Omental fat pad (tissue), 4 donors: ENCODE measurements around the gene RPUSD1. TPM values are rescaled to one million over a fixed set of nuclear protein-coding genes. Genes with fewer than 3 reads are reported as not detected.

Experiments
- ATAC-seq: fragments of 150-250 bp; one replicate; pipeline ENCODE4 v1.9.1; 2016; ENCODE audit warnings: mild to moderate bottlenecking, moderate library complexity; ENCODE audit not compliant: low FRiP score
- DNase-seq: peaks from one replicate; pipeline ENCODE4 v3.0.0-alpha.2; 2019; ENCODE audit warnings: low spot score
- small RNA-seq: library from RNA; depleted of rRNA; stranded (forward); fragments of <200 nt; gene quantifications from one replicate; pipeline ENCODE3, GENCODE V24; 2016
- total RNA-seq, 4 donors: library from RNA; depleted of rRNA; stranded (reverse); fragments of >200 nt; gene quantifications; one replicate each; pipeline ENCODE4 v1.1.0, GENCODE V29; 2016
- TF ChIP-seq, protein P1 (sequence below), 3 donors: fragments of 450-650 bp; IDR thresholded peaks; one replicate each; pipeline ENCODE4 v1.5.1; 2016 to 2017; ENCODE audit warnings: antibody characterized with exemption in 3 of 3, mild to moderate bottlenecking in 3 of 3, moderate library complexity in 2 of 3

RPUSD1 gene
- total RNA-seq, 4 donors from 2014 or later = 9.6 to 20.9 (median 13.7) TPM

DNA sequence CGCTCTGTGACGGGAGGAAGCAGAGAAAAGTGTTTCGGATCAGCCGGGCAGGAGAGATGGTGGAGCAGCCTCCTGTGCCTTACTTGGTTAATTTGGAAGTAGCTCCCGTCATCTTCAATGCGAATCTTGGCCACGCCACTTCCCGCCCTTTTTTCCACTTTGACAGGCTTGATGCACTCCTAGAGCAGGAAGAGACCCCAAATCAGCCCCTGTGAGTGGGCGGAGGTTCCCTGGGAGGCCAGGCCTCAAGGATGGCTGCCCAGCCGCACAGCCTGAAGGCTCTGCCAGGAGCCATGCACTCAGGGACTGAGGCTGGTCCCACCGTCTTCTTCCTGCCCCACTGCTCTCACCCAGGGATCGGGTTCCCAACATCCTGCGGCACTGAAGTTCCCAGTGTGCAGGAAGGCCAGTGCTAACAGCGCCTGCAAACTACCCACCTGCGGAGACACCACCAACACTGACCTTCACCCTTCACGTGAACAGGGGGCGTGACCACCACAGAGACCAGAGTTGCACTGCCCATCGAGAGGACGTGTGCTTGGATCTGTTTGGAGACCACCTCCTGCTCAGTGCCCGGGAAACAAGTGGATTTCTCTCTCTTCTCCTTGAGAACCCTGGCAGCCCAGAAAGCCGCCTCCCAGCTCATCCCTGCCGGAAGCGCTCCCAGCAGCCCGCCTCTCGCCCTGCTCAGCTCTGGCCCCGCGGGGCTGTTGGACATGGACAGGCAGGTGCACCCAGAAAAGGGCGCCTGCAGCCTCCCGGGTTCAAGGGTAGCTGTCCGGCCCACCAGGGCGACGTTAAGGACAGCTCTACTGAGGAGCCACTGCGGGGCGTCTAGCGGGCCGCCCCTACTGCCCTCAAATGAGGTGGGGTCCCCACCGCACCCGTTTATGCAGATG is 48.4 kb downstream of the RPUSD1 start:
- TF ChIP-seq, protein P1, sequence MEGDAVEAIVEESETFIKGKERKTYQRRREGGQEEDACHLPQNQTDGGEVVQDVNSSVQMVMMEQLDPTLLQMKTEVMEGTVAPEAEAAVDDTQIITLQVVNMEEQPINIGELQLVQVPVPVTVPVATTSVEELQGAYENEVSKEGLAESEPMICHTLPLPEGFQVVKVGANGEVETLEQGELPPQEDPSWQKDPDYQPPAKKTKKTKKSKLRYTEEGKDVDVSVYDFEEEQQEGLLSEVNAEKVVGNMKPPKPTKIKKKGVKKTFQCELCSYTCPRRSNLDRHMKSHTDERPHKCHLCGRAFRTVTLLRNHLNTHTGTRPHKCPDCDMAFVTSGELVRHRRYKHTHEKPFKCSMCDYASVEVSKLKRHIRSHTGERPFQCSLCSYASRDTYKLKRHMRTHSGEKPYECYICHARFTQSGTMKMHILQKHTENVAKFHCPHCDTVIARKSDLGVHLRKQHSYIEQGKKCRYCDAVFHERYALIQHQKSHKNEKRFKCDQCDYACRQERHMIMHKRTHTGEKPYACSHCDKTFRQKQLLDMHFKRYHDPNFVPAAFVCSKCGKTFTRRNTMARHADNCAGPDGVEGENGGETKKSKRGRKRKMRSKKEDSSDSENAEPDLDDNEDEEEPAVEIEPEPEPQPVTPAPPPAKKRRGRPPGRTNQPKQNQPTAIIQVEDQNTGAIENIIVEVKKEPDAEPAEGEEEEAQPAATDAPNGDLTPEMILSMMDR (IDR thresholded peaks at IDR 0.05) = no peak
- DNase-seq (no peak), ATAC-seq (no peak)

DNA sequence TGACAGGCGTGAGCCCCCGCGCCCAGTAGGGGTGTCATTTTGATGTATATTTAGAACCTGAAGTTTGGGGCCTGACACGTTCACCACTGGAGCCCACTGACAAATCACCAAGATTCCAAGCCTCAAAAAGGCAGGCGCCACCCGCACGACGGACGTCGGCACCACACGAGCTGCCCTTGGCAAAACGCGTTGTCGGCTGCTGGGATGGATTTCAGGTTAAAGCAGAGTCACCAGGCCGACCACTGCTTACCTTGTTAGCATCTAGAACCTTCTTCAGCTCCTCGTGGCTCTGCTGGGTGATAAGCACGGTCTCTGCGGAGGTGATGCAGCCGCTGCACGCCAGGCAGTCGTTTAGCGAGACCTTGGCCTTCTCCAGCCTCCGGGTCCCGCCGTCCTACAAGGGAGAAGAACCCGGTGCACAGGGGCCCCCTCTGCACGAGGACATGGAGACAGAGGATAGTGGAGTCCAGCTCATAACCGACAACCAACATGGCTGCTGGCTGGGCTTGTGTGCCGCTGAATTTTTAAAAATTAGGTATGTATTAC is 51.2 kb downstream of the RPUSD1 start:
- no peak for DNase-seq
- TF ChIP-seq, protein P1 (IDR thresholded peaks at IDR 0.05) = no peak
- ATAC-seq = no peak

DNA sequence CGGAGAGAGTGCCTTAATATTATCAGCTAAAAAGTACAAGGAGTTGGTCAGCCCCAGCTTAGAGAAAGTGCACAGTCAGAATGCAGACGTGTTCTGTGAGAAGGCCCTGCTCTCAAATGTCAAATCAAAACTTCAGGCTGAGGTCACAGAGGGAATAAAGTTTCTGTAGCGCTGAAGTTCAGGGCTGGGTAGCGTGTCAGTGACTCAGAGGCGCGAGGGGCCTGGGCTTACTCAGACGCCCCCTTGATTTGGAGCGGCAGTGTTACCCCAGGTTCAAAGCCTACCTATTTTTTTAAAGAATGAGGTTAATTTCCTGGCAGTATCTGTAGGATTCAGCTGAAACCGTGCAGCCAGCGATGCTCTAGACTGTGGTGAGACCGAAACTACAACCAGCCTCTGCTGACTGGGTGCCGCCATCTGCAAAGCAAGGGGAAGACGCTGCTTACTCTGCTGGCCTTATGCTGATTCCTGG is 52.2 kb downstream of the RPUSD1 start:
- TF ChIP-seq, protein P1 (IDR thresholded peaks at IDR 0.05) = no peak
- DNase-seq (no peak), ATAC-seq (no peak)

DNA sequence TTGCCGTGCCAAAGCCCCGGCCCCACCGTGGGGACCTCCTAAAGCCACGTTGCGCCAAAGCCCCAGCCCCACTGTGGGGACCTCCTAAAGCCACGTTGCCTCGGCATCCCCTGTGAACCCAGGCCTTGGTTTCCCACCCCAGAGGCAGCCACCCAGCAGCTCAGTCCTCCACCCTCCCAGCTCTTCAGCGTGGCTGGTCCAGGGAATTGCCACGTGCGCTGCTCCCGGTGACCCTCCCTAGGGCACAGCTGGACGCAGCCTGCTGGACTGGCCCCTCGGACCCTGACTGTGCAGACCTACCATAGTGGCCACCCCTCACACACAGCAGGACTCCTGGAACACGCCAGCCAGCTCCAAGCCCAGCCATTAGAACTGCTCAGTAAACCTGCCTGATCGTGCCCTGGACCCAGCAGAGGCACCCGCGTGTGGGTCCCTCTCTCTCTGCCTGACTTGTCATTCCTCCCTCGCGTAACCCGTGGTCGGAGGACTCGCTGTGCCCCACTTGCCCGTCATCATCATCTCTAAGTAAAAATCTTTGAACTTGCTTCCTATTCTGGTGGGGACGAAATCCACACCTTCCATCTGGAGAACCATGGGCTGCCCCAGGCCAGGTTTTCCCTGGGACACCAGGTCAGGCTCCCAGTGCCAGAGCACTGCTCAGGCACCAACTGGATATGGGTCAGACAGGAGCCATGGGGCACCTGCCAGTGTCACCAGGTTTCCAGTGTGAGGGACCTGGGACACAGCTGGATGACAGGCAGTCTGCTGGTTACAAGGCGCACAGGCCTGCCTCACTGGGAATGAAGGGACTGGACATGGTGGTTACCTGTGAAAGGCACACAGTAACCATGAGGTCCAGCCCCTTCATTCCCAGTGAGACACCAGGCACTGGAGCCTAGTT is 53.0 kb downstream of the RPUSD1 start:
- TF ChIP-seq, protein P1 (IDR thresholded peaks at IDR 0.05) = no peak
- DNase-seq = no peak
- ATAC-seq = no peak

Small RNA genes within 50 kb of the gene (small RNA-seq; reads per million reads assigned to genes)
- not detected for gene MIR662

Other genes starting within 250 kb of the RPUSD1 start
- under 1 TPM in 1 of 4 donors, not detected in 3; 0.19 TPM for gene PRR35, start 228.0 kb downstream of the RPUSD1 start, total RNA-seq
- 1 to 10 TPM in 3 of 4 donors, under 1 TPM in 1; 0.24 to 5.5 (median 1.2) TPM for gene NHLRC4, start 221.4 kb downstream of the RPUSD1 start, total RNA-seq
- gene PIGQ, start 218.4 kb downstream of the RPUSD1 start, total RNA-seq = 10 to 100 TPM; 22.0 to 25.1 (median 23.8) TPM
- 10 to 100 TPM; 11.6 to 20.6 (median 14.8) TPM for gene RAB40C, start 198.3 kb downstream of the RPUSD1 start, total RNA-seq
- under 1 TPM in 3 of 4 donors, not detected in 1; 0.19 to 0.63 (median 0.25) TPM for gene WFIKKN1, start 157.4 kb downstream of the RPUSD1 start, total RNA-seq
- 100 to 1,000 TPM in 3 of 4 donors, 10 to 100 TPM in 1; 75.7 to 155 (median 111) TPM for gene METTL26, start 152.1 kb downstream of the RPUSD1 start, total RNA-seq
- gene MCRIP2, start 146.6 kb downstream of the RPUSD1 start, total RNA-seq = 10 to 100 TPM; 33.3 to 54.7 (median 41.3) TPM
- gene WDR90, start 139.0 kb downstream of the RPUSD1 start, total RNA-seq = 10 to 100 TPM in 3 of 4 donors, 1 to 10 TPM in 1; 7.0 to 25.1 (median 21.2) TPM
- gene RHOT2, start 120.2 kb downstream of the RPUSD1 start, total RNA-seq = 10 to 100 TPM; 38.8 to 86.9 (median 61.5) TPM
- gene RHBDL1, start 112.7 kb downstream of the RPUSD1 start, total RNA-seq = 1 to 10 TPM in 1 of 4 donors, under 1 TPM in 2, not detected in 1; 0.44 to 1.0 (median 0.96) TPM
- gene STUB1, start 108.0 kb downstream of the RPUSD1 start, total RNA-seq = 100 to 1,000 TPM; 119 to 161 (median 128) TPM
- gene JMJD8, start 104.0 kb downstream of the RPUSD1 start, total RNA-seq = 10 to 100 TPM; 65.8 to 79.6 (median 71.8) TPM
- 1 to 10 TPM; 6.7 to 8.7 (median 6.9) TPM for gene WDR24, start 98.0 kb downstream of the RPUSD1 start, total RNA-seq
- gene FBXL16, start 82.6 kb downstream of the RPUSD1 start, total RNA-seq = under 1 TPM in 3 of 4 donors, not detected in 1; 0.48 to 0.75 (median 0.56) TPM
- 10 to 100 TPM; 13.6 to 31.2 (median 20.5) TPM for gene METRN, start 73.3 kb downstream of the RPUSD1 start, total RNA-seq
- 10 to 100 TPM; 21.9 to 45.4 (median 36.2) TPM for gene ANTKMT, start 67.2 kb downstream of the RPUSD1 start, total RNA-seq
- 1 to 10 TPM in 2 of 4 donors, under 1 TPM in 2; 0.72 to 2.4 (median 1.5) TPM for gene CCDC78, start 61.9 kb downstream of the RPUSD1 start, total RNA-seq
- gene HAGHL, start 61.3 kb downstream of the RPUSD1 start, total RNA-seq = 1 to 10 TPM in 3 of 4 donors, under 1 TPM in 1; 0.79 to 7.3 (median 4.6) TPM
- gene CIAO3, start 47.4 kb downstream of the RPUSD1 start, total RNA-seq = 10 to 100 TPM; 17.6 to 26.8 (median 22.1) TPM
- gene MSLN, start 27.6 kb downstream of the RPUSD1 start, total RNA-seq = 100 to 1,000 TPM in 2 of 4 donors, 10 to 100 TPM in 1, 1 to 10 TPM in 1; 1.1 to 355 (median 129) TPM
- 10 to 100 TPM in 1 of 4 donors, 1 to 10 TPM in 3; 2.8 to 10.7 (median 4.6) TPM for gene CHTF18, start 239 bp upstream of the RPUSD1 start, total RNA-seq
- not detected for gene GNG13, start 12.4 kb upstream of the RPUSD1 start, total RNA-seq
- gene LMF1, start 182.6 kb upstream of the RPUSD1 start, total RNA-seq = 10 to 100 TPM; 14.9 to 33.7 (median 27.1) TPM
- gene SOX8, start 193.4 kb upstream of the RPUSD1 start, total RNA-seq = 1 to 10 TPM in 3 of 4 donors, under 1 TPM in 1; 0.19 to 2.9 (median 1.2) TPM